Ovary (tissue), 3 donors: ENCODE results near the gene CCDC74A.
"Not testable (repeated sequence)": the region's sequence is repeated elsewhere in the genome, so short reads cannot be mapped to it uniquely, and the experiment has no call there.

Experiments used
- POLR2A ChIP-seq: fragments of 450-650 bp; IDR thresholded peaks from one replicate; pipeline ENCODE4 v1.6.1; 2017; ENCODE audit warnings: antibody characterized with exemption, mild to moderate bottlenecking, moderate library complexity
- TF ChIP-seq, protein P1 (sequence below), 3 donors: fragments of 450-650 bp in 2 of 3; fragments of 200-600 bp in 1 of 3; IDR thresholded peaks; one replicate each; pipeline versions ENCODE4 v1.5.1 to v1.8.0; 2016 to 2022; ENCODE audit warnings: antibody characterized with exemption in 3 of 3, mild to moderate bottlenecking in 1 of 3
- donor health status: DM: no; HTN: no; CAD: no.

DNA sequence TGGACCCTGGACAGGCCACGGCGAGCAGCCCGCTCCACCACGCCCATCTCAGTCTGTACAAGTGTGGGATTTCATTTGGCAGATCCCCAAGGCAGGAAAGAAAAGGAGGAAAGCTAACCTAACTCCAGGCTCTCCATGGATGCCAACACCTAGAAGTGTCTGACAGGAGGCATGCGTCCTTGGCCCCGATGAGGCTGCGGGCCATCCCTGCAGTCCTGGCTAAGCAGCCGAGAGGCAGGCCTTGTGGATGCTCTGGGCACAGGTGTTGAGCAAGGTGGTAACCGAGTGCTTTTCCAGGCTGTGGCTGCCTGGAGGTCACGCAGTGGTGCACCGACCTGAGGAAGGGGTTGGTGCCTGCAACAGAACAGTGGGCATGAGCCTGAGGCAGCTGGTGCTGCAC lies 7.3 kb downstream of the CCDC74A start:
- TF ChIP-seq, protein P1, sequence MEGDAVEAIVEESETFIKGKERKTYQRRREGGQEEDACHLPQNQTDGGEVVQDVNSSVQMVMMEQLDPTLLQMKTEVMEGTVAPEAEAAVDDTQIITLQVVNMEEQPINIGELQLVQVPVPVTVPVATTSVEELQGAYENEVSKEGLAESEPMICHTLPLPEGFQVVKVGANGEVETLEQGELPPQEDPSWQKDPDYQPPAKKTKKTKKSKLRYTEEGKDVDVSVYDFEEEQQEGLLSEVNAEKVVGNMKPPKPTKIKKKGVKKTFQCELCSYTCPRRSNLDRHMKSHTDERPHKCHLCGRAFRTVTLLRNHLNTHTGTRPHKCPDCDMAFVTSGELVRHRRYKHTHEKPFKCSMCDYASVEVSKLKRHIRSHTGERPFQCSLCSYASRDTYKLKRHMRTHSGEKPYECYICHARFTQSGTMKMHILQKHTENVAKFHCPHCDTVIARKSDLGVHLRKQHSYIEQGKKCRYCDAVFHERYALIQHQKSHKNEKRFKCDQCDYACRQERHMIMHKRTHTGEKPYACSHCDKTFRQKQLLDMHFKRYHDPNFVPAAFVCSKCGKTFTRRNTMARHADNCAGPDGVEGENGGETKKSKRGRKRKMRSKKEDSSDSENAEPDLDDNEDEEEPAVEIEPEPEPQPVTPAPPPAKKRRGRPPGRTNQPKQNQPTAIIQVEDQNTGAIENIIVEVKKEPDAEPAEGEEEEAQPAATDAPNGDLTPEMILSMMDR (IDR thresholded peaks at IDR 0.05), result not testable (repeated sequence)
- TF ChIP-seq POLR2A, result not testable (repeated sequence)
